ENCODE results near the gene ATCAY. TPM values are rescaled to one million over a fixed set of nuclear protein-coding genes. Genes with fewer than 3 reads are reported as not detected.
"Not testable (repeated sequence)": the region's sequence is repeated elsewhere in the genome, so short reads cannot be mapped to it uniquely, and the experiment has no call there.

Gene ATCAY
- total RNA-seq, 1 donor from 2014 or later: not detected

DNA sequence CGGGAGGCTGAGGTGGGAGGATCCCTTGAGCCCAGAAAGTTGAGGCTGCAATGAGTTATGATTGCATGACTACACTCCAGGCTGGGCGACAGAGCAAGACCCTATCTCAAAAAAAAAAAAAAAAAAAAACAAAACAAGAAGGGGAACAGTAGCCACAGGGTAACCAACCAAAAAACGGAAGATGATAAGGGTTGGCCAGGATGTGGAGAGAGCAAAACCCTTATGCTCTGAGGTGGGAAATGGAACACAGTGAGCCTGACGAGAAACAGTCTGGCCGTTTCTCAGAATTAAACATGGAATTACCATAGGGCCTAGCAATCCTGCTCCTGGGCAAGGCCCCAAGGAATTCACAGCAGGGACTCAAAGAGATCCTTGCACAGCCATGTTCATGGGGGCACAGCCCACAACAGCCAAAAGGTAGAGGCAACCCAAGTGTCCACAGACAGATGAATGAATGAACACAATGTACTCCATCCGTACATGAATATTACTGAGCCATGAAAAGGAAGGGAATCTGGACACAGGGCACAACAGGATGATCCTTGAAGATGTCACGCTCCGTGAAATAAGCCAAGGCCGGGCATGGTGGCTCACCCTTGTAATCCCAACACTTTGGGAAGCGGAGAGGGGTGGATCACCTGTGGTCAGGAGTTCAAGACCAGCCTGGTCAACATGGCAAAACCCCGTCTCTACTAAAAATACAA, 63.7 kb downstream of the ATCAY start:
- Histone ChIP-seq H3K27ac (no peak overlapping the region), H3K4me3 (no peak overlapping the region), H3K36me3 (no peaks in the 10 kb centered on the region), H3K27me3 (no peaks in the 10 kb centered on the region), H3K9me3 (no peaks in the 10 kb centered on the region), H3K4me1 (no peaks in the 10 kb centered on the region)
- intact Hi-C loops (cut with DNase I): no loop called here
- DNase-seq: no peak
- ATAC-seq: no peak
- TF ChIP-seq, protein P1, sequence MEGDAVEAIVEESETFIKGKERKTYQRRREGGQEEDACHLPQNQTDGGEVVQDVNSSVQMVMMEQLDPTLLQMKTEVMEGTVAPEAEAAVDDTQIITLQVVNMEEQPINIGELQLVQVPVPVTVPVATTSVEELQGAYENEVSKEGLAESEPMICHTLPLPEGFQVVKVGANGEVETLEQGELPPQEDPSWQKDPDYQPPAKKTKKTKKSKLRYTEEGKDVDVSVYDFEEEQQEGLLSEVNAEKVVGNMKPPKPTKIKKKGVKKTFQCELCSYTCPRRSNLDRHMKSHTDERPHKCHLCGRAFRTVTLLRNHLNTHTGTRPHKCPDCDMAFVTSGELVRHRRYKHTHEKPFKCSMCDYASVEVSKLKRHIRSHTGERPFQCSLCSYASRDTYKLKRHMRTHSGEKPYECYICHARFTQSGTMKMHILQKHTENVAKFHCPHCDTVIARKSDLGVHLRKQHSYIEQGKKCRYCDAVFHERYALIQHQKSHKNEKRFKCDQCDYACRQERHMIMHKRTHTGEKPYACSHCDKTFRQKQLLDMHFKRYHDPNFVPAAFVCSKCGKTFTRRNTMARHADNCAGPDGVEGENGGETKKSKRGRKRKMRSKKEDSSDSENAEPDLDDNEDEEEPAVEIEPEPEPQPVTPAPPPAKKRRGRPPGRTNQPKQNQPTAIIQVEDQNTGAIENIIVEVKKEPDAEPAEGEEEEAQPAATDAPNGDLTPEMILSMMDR (IDR thresholded peaks at IDR 0.05): no peak

GRCh38 chr19:3945838-3946237, 65.4 kb downstream of the ATCAY start:
- Histone ChIP-seq H3K36me3 (no peaks in the 10 kb centered on the region), H3K4me1 (no peaks in the 10 kb centered on the region), H3K27me3 (no peaks in the 10 kb centered on the region), H3K9me3 (no peaks in the 10 kb centered on the region), H3K27ac (no peak overlapping the region), H3K4me3 (no peak overlapping the region)
- TF ChIP-seq, protein P1 (IDR thresholded peaks at IDR 0.05): no peak
- intact Hi-C loops (cut with DNase I): no loop called here
- DNase-seq (no peak), ATAC-seq (no peak)

GRCh38 chr19:3947316-3947933, 66.9 kb downstream of the ATCAY start:
- H3K9me3 ChIP-seq; H3K27me3 ChIP-seq; ATAC-seq; H3K27ac ChIP-seq; DNase-seq; H3K36me3 ChIP-seq; H3K4me3 ChIP-seq; H3K4me1 ChIP-seq; intact Hi-C loops (cut with DNase I): not testable (repeated sequence)

GRCh38 chr19:3949294-3949693, 68.8 kb downstream of the ATCAY start:
- H3K27ac ChIP-seq: no peak overlapping the region
- H3K36me3 ChIP-seq: no peaks in the 10 kb centered on the region
- intact Hi-C loops (cut with DNase I): no loop called here
- H3K4me1 ChIP-seq: no peaks in the 10 kb centered on the region
- H3K27me3 ChIP-seq: no peaks in the 10 kb centered on the region
- no peaks in the 10 kb centered on the region for H3K9me3 ChIP-seq
- DNase-seq (no peak), ATAC-seq (no peak)
- H3K4me3 ChIP-seq: no peak overlapping the region
- TF ChIP-seq, protein P1 (IDR thresholded peaks at IDR 0.05): no peak

DNA sequence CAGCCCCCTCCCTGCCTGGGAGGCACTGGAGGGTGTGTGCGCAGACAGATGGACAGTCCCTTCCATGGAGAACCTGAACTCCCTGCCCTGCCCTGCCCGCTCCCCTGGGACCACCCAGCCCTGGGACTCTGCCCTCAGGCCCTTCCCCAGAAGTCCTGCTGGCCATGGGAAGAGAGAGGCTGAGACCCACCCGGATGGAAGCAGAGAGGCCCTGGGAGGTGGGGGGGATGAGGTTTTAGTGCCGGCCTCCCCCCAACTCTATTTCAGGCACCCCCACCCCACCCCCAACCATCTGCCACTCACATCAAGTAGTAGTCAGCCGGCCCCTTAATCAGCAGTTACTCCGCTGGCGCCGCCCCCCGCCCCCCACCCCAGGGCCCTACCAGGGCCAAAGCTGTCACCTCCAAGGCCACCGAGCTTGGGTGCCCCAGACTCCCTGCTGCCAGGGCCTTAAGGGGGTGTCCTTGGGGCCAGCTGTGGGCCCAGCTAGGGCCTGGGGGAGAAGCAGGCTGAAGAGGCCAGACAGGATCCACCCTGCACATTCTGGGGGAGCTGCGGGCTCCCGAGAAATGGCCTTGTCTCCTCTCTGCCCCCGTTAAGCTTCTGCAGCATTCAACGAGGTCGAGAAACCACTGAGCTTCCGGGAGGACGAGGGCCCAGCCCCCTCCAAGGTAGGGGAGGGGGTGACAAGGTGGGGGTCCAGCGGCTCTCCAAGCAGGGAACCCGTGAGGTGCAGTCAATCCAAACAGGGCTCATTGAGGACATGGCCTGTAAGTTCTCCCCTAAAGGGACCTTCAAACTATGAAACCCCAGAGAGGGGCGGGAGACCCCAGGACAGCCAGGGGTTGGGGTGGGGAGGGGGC, 69.7 kb downstream of the ATCAY start:
- Histone ChIP-seq H3K9me3 (no peaks in the 10 kb centered on the region), H3K27me3 (no peaks in the 10 kb centered on the region), H3K36me3 (no peaks in the 10 kb centered on the region), H3K4me3 (no peak overlapping the region), H3K27ac (no peak overlapping the region), H3K4me1 (no peaks in the 10 kb centered on the region)
- TF ChIP-seq, protein P1 (IDR thresholded peaks at IDR 0.05): no peak
- intact Hi-C loops (cut with DNase I): no loop called here
- no peak for DNase-seq
- no peak for ATAC-seq

All from upper lobe of right lung (tissue), 1 donor.